K562 (cell line): ENCODE results near the gene THUMPD2. TPM values are rescaled to one million over a fixed set of nuclear protein-coding genes. Genes with fewer than 3 reads are reported as not detected.

Experiments
- BRD9 ChIP-seq: fragments of 450-650 bp; IDR thresholded peaks from 2 replicates; pipeline ENCODE4 v1.6.1; 2018; ENCODE audit warnings: low read depth; ENCODE audit not compliant: partially characterized antibody
- HNRNPK ChIP-seq: fragments of 200-400 bp; formaldehyde crosslinking; IDR thresholded peaks from one replicate; pipeline ENCODE4 v1.6.1; 2018; ENCODE audit warnings: mild to moderate bottlenecking, low read depth, low read length; ENCODE audit not compliant: poor library complexity, severe bottlenecking
- RBM25 ChIP-seq: fragments of 200-400 bp; formaldehyde crosslinking; IDR thresholded peaks from 2 replicates; pipeline ENCODE4 v1.6.1; 2018; ENCODE audit warnings: low read length, low read depth, moderate library complexity; ENCODE audit not compliant: severe bottlenecking
- RCOR1 ChIP-seq, 2 experiments: IDR thresholded peaks; 2 replicates each; pipeline ENCODE4 v1.6.1; 2012; ENCODE audit warnings: low read depth in 2 of 2, low read length in 2 of 2, borderline replicate concordance in 1 of 2, improper control_type of control experiment in 1 of 2
- TEAD2 ChIP-seq: fragments of 450-650 bp; IDR thresholded peaks from 2 replicates; pipeline ENCODE4 v1.6.1; 2016; ENCODE audit warnings: missing genetic modification characterization, control low read depth, missing compliant biosample characterization
- polyA plus RNA-seq, 8 experiments: library from polyadenylated mRNA; depleted of rRNA in 4 of 8; stranded (reverse) in 5 of 8; unstranded in 3 of 8; fragments of >200 nt; fragmentation: Nextera tagmentation in 2 of 8; fragmentation: Illumina TruSeq in 1 of 8; extraction: Ambion mirVana in 2 of 8; extraction: Trizol in 1 of 8; gene quantifications; 2 replicates each; pipeline versions ENCODE4 v1.2.1 to v1.2.3, GENCODE V29; 2011 to 2014; ENCODE audit warnings: inconsistent platforms in 1 of 8, missing spikeins in 1 of 8
- total RNA-seq, 7 experiments: library from RNA; depleted of rRNA in 6 of 7; stranded (reverse); fragments of >200 nt in 6 of 7; fragmentation: Illumina TruSeq in 2 of 7; extraction: Trizol in 2 of 7; gene quantifications; 2 replicates each; pipeline versions ENCODE4 v1.2.1 to v1.2.3, GENCODE V29; 2011 to 2021; ENCODE audit warnings: low replicate concordance in 1 of 7
- TF ChIP-seq, protein P1 (sequence below), 2 experiments: fragments of 450-650 bp; IDR thresholded peaks; 2 replicates each; pipeline ENCODE4 v1.6.1; 2016; ENCODE audit warnings: mild to moderate bottlenecking in 2 of 2, borderline replicate concordance in 1 of 2, low read depth in 1 of 2, moderate library complexity in 1 of 2
- TF ChIP-seq, protein P2 (sequence below), 2 experiments: fragments of 450-650 bp in 1 of 2; sonication (generic) in 1 of 2; formaldehyde crosslinking in 1 of 2; IDR thresholded peaks; 2 replicates each; pipeline versions ENCODE4 v1.7.1 to v1.9.0; 2016 to 2022; ENCODE audit warnings: inconsistent platforms in 1 of 2, mild to moderate bottlenecking in 1 of 2, missing genetic modification reagents in 1 of 2

Gene THUMPD2
- total and polyA plus RNA-seq, 9 of the 15 experiments (the other 6 are each of a cell fraction or from before 2014, with no cell fraction given) = 9.6 to 40.4 (median 24.0) TPM

- TF ChIP-seq, protein P1, sequence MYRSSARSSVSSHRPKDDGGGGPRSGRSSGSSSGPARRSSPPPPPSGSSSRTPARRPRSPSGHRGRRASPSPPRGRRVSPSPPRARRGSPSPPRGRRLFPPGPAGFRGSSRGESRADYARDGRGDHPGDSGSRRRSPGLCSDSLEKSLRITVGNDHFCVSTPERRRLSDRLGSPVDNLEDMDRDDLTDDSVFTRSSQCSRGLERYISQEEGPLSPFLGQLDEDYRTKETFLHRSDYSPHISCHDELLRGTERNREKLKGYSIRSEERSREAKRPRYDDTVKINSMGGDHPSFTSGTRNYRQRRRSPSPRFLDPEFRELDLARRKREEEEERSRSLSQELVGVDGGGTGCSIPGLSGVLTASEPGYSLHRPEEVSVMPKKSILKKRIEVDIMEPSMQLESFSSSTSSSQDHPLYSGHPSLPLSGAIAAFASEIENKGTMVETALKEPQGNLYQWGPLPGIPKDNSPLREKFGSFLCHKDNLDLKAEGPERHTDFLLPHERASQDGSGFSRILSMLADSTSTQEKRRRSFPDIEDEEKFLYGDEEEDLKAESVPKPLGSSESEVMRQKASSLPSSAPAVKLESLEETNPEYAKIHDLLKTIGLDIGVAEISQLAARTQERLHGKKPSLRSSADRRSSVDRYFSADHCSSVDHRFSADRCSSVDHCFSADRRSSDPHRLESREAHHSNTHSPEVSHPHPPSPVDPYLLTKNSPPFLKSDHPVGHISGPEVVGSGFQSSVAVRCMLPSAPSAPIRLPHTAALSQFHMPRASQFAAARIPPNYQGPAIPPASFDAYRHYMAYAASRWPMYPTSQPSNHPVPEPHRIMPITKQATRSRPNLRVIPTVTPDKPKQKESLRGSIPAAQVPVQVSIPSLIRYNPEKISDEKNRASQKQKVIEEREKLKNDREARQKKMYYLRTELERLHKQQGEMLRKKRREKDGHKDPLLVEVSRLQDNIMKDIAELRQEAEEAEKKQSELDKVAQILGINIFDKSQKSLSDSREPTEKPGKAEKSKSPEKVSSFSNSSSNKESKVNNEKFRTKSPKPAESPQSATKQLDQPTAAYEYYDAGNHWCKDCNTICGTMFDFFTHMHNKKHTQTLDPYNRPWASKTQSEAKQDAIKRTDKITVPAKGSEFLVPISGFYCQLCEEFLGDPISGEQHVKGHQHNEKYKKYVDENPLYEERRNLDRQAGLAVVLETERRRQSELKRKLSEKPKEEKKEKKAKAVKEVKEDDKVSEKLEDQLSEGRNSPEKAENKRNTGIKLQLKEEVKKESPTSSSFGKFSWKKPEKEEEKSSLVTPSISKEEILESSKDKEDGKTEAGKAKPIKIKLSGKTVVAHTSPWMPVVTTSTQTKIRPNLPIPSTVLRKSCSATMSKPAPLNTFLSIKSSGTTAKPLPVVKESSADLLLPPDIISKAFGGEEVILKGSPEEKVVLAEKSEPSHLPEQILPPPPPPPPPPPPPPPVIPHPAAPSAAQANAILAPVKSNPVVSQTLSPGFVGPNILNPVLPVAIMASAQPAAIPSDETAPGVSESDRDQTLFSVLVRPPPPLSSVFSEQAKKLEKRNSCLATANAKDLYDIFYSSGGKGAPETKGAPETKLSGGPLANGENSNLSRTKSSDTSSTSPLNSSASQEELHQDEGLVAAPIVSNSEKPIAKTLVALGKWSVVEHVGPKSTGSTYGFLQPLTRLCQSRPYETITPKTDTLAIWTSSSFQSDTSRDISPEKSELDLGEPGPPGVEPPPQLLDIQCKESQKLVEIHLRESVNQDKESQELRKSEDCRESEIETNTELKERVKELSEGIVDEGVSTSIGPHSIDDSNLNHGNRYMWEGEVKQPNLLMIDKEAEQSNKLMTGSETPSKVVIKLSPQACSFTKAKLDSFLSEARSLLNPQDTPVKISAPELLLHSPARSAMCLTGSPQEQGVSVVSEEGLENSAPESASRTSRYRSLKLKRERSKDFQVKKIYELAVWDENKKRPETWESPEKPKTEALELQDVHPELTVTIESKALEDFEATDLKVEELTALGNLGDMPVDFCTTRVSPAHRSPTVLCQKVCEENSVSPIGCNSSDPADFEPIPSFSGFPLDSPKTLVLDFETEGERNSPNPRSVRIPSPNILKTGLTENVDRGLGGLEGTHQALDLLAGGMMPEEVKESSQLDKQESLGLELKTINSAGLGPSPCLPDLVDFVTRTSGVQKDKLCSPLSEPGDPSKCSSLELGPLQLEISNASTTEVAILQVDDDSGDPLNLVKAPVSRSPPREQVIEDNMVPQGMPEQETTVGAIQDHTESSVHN (IDR thresholded peaks at IDR 0.05; ENCODE audit: borderline replicate concordance in 1 of 2, low read depth in 1 of 2) = no peak
- TF ChIP-seq RBM25 (peak; percentile 97), RCOR1 (IDR thresholded peaks at IDR 0.05; ENCODE audit: borderline replicate concordance in 1 of 2, low read depth in 2 of 2, low read length in 2 of 2) (peak in 1 of 2 experiments; percentile 37; a peak in 1 of 4 replicates), BRD9 (peak; percentile 50), TEAD2 (no peak), HNRNPK (no peak)
- TF ChIP-seq, protein P2, sequence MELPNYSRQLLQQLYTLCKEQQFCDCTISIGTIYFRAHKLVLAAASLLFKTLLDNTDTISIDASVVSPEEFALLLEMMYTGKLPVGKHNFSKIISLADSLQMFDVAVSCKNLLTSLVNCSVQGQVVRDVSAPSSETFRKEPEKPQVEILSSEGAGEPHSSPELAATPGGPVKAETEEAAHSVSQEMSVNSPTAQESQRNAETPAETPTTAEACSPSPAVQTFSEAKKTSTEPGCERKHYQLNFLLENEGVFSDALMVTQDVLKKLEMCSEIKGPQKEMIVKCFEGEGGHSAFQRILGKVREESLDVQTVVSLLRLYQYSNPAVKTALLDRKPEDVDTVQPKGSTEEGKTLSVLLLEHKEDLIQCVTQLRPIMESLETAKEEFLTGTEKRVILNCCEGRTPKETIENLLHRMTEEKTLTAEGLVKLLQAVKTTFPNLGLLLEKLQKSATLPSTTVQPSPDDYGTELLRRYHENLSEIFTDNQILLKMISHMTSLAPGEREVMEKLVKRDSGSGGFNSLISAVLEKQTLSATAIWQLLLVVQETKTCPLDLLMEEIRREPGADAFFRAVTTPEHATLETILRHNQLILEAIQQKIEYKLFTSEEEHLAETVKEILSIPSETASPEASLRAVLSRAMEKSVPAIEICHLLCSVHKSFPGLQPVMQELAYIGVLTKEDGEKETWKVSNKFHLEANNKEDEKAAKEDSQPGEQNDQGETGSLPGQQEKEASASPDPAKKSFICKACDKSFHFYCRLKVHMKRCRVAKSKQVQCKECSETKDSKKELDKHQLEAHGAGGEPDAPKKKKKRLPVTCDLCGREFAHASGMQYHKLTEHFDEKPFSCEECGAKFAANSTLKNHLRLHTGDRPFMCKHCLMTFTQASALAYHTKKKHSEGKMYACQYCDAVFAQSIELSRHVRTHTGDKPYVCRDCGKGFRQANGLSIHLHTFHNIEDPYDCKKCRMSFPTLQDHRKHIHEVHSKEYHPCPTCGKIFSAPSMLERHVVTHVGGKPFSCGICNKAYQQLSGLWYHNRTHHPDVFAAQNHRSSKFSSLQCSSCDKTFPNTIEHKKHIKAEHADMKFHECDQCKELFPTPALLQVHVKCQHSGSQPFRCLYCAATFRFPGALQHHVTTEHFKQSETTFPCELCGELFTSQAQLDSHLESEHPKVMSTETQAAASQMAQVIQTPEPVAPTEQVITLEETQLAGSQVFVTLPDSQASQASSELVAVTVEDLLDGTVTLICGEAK (IDR thresholded peaks at IDR 0.05) = peak; percentile 23; the same call in 1 of the 2 replicates
- TF ChIP-seq, protein P2 (CRISPR knock-in tag; IDR thresholded peaks at IDR 0.05) = no peak
Measured at GRCh38 chr2:39779341-39779851, 338 bp upstream of the THUMPD2 start (continued).
